Upper lobe of left lung (tissue), 4 donors: ENCODE results near the gene WASF3.

ENCODE experiments used
- CTCF ChIP-seq, 6 experiments: fragments of 450-650 bp in 4 of 6; fragments of 200-600 bp in 2 of 6; sonication (generic) in 2 of 6; IDR thresholded peaks; one replicate each; pipeline ENCODE4 v1.5.1; 2016 to 2019; ENCODE audit warnings: antibody characterized with exemption in 6 of 6
- EP300 ChIP-seq, 4 donors: sonication (generic); formaldehyde crosslinking; IDR thresholded peaks; one replicate each; pipeline ENCODE4 v1.5.1; 2017; ENCODE audit warnings: antibody characterized with exemption in 4 of 4, control low read depth in 2 of 4
- POLR2A ChIP-seq, 4 donors: fragments of 450-650 bp; IDR thresholded peaks; one replicate each; pipeline ENCODE4 v1.5.1; 2016 to 2017; ENCODE audit warnings: antibody characterized with exemption in 4 of 4, mild to moderate bottlenecking in 2 of 4
- POLR2AphosphoS5 ChIP-seq, 2 donors: sonication (generic); formaldehyde crosslinking; IDR thresholded peaks; one replicate each; pipeline ENCODE4 v1.5.1; 2017; ENCODE audit warnings: antibody characterized with exemption in 2 of 2

DNA sequence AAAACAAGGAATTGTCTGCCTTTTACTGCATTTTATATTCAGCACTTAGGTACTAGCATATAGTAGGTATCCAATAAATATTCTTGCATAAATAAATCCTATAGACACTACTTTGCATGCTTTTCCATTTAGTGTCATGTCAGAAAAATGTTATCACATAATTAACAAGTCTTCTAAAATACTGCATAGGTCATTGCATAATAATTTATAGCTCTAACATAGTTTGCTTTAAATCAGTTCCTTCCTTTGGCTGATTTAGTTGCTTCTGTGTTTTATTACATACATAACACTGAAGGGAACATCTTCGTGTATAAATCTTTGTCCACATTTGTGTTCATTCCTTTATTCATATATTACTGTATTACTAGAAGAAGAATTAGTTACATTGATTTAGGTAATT lies 36.2 kb downstream of the WASF3 start:
- TF ChIP-seq POLR2A (IDR thresholded peaks at IDR 0.05) (no peak), CTCF (IDR thresholded peaks at IDR 0.05) (no peak), EP300 (IDR thresholded peaks at IDR 0.05) (no peak), POLR2AphosphoS5 (IDR thresholded peaks at IDR 0.05) (no peak)
